Ammon's horn (tissue), 1 donor: ENCODE data around the gene SPAG16.
"Not testable (repeated sequence)": the region's sequence is repeated elsewhere in the genome, so short reads cannot be mapped to it uniquely, and the experiment has no call there.

ENCODE experiments used
- DNase-seq: peaks from one replicate; pipeline ENCODE4 v3.0.0-alpha.2; 2016; ENCODE audit warnings: low spot score

Gene SPAG16

GRCh38 chr2:213410687-213411086 lies 126.4 kb downstream of the SPAG16 start:
- DNase-seq = not testable (repeated sequence)

DNA sequence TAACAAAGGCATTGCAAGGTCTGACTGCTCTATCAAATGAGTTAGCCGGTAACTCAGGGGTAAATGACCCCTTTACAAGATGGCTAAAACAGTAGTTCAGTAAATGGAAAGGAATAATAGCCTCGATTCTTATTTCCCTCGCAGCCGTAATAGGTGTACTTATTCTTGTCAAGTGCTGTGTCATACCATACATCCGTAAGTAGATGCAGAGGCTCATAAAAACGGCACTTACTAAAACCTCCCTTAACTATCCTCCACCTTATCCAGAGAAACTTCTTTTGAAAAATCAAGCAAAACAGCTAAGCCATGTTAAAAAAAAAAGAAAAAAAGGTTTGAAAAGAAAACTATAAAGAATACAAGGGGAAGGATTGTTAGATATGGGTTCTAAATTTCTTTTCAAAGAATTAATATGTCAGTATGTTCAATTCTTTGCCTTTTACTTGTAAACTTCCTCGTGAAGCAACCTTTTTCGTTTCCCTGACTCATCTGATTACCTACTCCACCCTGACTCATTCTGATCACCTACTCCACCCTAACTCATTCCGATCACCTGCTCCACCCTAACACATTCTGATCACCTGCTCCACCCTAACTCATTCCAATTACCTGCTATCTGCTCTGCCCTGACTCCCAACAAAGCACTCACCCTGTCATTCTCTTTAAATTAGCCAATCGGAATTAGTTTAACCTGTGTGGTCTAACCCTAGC lies 127.5 kb downstream of the SPAG16 start:
- no peak for DNase-seq

DNA sequence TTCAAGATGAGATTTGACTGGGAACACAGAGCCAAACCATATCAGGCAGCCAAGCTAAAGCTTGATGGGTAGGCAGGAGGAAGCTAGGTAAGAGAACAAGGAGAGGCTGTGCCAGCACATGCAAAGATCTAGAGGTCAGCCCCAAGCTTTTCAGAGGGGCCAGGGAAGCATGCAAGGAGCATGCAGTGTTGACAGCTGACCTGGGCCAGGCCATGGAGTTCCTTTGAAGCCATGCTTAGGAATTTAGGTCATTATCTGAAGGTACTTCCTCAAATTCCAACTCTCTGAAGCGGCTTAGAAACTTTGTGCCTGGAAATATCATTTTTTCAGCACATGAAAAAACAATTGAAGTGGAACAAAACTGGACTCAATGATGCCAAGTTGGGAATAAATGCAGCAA lies 130.8 kb downstream of the SPAG16 start:
- no peak for DNase-seq

GRCh38 chr2:213416832-213417231 lies 132.6 kb downstream of the SPAG16 start:
- DNase-seq = no peak

DNA sequence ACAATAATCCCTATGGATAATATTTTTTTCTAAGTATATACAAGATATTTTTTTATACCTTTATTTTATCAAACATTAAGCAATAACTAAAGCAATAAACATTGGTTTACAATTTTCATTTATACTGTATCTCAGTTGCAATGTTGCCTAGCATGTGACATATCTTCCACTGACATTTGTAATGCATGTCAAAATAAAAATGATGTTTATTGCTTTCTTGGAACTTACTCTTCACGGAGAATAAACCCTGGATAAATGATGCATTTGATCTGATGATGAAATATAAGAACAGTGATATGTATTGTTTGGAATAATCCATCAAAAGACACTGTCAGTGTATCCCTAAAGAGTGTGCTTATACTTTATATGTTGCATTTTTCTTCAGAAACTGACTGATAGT lies 135.7 kb downstream of the SPAG16 start:
- DNase-seq = no peak

- DNase-seq = no peak
Observed at GRCh38 chr2:213420828-213421385, 136.6 kb downstream of the SPAG16 start.

DNA sequence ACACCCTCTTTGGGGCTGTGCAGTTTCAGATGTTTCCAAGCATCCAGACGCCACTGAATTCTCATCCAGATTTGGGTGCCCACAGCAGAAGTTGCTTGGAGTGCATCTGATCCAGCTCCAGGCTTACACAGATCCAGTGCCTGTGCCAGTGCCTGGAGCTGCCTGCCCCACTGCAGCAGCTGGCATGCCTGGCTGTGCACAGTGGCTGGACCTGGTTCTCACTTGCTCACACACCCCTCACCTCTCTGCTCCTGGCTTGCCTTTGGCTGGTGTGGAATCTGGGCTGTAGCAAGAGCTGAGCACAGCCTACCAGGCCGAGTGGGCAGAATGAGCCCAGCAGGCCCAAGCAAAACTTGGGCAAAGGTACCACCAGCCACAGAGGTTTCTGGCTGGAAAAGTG lies 137.9 kb downstream of the SPAG16 start:
- no peak for DNase-seq

GRCh38 chr2:213425618-213426017 lies 141.4 kb downstream of the SPAG16 start:
- DNase-seq = no peak

DNA sequence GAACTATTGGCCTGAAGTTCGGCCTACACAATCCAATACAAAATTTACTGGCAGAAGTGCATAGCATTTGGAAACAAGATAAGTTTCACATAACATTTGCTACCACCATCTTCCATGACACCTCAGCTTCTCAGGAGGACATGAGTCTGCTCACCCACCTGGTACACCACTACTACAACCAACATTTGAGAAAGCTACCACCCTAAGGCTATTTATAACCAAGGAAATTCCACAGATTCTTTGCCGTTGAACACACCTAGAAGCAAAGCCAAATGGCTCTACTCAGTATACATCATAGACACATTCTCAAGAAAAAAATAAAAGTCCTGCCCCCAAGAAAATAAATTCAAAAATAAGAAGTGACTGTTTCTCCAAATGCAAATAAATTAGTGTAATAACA lies 145.3 kb downstream of the SPAG16 start:
- DNase-seq = no peak

GRCh38 chr2:213443921-213444320 lies 159.7 kb downstream of the SPAG16 start:
- DNase-seq = no peak

DNA sequence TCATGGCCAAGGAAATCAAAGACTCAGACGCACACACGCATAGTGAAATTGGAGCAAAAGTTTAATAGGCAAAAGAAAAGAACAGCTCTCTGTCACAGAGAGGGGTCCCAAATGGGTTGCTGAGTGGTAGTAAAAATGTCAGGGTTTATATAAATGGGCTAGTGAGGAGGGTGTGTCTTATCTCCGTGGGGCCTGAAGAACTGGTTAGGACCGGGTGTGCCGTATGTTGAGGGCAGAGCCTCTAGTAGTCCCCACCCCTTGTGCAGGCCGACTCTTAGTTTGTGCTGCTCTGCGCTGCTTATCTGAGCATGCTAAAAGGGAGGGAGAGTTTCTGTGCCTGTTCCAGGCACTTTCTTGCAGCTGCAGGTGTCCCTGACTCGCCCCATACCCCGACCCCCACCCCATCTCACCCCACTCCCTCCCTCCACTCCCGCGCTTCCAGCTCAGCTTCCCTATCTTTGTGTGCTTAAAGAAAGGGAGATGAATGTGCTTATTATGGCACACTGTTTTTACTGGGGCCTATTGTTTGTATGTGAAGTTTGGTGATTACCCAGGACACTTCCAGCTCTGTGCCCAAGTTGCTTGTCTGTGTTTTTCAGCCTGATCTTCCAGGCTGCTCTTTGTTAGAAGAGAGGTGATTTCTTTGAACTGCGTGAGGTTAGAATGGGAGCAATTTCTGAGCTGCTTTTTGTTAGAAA lies 167.4 kb downstream of the SPAG16 start:
- DNase-seq = no peak

DNA sequence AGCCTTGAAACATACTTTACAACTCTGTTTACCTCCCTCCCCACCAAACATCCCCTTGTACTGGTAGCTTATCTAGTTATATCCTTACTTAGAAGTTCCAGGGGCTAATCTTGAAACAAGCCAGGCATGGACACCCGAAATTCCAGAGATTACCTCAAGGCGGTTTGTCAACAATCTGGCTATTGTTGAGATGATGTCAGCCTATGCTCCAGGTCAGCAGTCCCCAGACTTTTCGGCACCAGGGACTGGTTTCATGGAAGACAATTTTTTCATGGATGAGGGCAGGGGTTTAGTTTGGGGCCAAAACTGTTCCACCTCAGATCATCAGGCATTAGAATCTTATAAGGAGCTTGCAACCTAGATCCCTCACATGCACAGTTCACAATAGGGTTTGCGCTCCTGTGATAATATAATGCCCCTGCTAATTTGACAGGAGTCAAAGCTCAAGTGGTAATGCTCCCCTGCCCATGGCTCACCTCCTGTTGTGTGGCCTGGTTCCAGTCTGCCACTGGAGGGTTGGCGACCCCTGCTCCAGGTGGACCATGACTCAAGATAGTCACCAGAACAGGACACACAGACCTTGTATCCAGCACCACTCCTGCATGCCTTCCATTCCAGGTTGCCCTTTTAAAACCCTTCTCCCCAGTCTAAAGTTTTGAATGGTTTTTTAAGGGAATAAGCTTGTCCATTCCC lies 171.2 kb downstream of the SPAG16 start:
- DNase-seq = no peak

- DNase-seq = no peak
Observed at GRCh38 chr2:213475433-213475832, 191.2 kb downstream of the SPAG16 start.

DNA sequence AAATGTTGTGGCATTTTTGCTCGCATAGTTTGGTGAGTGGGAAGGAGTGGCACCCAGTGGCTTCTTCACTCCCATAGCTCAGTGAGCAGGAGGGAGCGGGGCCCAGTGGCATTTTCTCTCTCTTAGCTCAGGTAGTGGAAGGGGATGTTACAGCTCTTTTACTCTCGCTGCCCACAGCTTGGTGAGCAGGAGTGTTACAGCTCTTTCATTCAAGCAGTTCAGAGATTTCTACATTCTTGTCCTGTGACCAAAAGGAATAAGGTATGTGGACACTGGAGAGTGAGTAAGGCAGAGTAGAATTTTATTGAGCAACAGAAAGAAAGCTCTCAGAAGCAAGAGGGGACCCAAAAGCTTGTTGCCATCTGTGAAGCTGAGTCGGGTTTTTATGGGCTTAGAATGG lies 192.4 kb downstream of the SPAG16 start:
- DNase-seq = no peak

DNA sequence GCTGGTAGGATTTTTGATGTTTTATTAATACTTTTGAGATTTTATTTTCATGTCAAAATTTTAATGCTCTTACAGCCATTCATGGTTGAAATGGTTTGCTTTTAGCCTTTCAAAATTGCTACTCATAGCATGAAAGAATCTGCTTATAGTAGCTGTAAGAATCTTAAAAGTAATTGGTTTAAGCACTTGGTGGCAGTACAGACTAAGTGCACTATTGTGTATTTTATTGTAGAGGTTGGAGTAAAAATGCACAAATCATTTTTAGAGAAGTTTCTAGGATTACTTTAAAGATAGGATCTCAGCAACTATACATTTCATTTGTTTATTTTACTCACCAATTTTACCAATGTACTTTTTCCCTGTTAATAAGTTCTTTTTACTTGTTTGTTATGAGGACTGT lies 205.8 kb downstream of the SPAG16 start:
- no peak for DNase-seq

GRCh38 chr2:213491376-213491775 lies 207.1 kb downstream of the SPAG16 start:
- no peak for DNase-seq

DNA sequence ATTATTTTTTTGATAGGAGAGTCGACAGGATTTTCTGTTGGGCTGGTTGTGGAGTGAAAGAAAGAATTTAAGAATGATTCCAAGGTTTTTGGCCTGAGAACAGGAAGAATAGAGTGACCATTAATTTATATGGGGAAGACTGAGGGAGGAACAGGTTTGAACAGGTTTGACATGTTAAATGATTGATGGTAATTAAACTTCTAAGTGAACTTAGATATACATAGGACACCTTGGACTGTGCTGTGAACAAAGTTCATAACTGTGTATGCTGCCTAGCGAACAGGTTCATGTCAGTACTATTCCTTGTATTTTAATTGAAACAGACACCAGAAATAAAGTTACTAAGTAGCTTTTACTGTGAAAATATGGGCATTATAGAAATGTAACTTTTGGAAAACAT lies 212.0 kb downstream of the SPAG16 start:
- DNase-seq = no peak

DNA sequence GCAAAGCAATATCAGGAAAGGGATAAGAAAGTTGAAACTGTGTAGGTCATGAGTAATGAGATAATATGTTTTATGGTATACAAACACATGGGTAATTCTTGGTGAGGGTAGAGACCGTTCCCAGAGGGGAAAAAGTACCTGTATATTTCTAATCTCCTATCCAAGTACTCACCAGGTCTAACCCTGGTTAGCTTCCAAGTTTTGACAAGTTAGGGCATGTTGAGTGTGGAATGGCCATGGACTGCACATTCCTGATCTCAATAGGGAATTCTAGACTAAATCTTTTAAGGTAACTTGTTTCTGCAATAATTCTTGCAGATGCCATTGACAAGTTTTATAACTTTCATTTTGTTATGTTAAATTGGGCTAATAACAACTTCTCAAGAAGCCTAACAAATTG lies 216.6 kb downstream of the SPAG16 start:
- no peak for DNase-seq

GRCh38 chr2:213524164-213524563 lies 239.9 kb downstream of the SPAG16 start:
- DNase-seq = no peak

DNA sequence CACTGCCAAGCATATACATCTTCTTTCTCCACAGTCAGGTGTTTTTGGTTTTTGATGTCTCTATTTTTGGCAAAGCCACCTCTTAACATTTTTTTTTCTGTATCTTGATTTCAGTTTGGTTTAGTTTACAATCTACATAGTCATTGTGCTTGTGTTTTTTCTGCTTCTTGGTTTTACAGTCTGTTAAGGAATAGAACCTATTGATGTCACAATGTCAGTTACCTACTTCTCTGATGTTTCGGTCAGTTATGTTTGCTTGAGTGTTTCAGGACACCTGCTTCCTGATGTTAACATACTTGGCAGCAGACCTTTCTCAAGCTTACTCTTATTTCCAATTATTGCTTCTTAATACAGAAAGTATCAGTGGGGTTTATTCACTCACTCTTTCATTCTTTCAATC lies 253.3 kb downstream of the SPAG16 start:
- no peak for DNase-seq

GRCh38 chr2:213544940-213545339 lies 260.7 kb downstream of the SPAG16 start:
- no peak for DNase-seq

DNA sequence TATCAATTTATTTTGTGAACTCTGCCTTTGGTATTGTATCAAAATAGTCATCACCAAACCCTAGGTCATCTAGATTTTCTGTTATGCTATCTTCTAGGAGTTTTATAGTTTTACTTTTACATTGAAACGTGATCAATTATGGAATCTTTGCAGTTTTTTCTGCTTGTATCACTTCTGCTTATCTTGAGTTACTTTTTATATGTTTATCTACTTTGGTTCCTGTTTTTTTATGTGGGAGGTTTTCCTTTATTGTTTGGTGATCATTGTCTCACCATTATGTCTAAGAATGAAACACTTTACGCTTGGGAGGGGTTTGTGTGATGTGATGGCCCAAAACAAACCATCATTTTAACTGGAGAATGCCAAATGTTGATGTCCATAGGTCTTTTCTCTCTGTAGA lies 261.2 kb downstream of the SPAG16 start:
- DNase-seq = no peak

DNA sequence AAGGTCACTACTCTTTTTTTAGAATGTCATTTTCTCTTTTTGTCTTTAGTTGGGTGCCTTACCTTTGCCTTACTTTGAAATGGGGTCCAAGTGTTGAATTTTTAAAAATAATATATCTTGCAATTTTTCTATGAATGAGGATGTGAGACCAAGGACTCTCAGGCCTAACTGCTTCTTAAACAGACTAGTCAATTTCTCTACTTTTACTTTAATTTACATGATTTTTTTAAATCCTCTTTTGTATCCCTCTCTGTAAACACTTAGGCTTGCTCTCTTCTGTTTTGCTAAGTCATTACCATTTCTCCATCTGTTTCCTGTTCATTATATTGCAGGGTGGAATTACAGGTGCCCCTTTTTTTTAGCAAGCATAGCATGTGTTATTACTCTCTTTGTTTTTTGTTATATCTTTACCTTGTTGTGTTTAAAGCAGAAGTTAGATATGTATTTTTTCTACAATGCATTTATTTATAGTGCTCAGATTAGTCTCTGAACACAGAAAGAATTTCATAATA lies 261.8 kb downstream of the SPAG16 start:
- no peak for DNase-seq
